HL-60 (cell line): Measurements from ENCODE around the gene MACROD2.

ENCODE experiments used
- DNase-seq, 2 experiments: peaks; one replicate each; pipeline ENCODE4 v3.0.0-alpha.2; 2010 to 2020; ENCODE audit warnings: low read depth in 1 of 2, low spot score in 1 of 2
- H3K27ac ChIP-seq: fragments of 250-450 bp; sonication (Bioruptor Pico); replicated peaks from 2 replicates; pipeline ENCODE4 v1.5.1; 2020; ENCODE audit warnings: mild to moderate bottlenecking, moderate library complexity
- H3K27me3 ChIP-seq: fragments of 250-450 bp; sonication (Bioruptor Pico); 2 replicates; pipeline ENCODE4 v1.5.1; 2021; ENCODE audit warnings: mild to moderate bottlenecking, moderate library complexity; ENCODE audit not compliant: insufficient read depth, poor library complexity, severe bottlenecking
- H3K4me3 ChIP-seq: replicated peaks from 2 replicates; pipeline ENCODE4 v1.5.1; 2011; ENCODE audit warnings: mild to moderate bottlenecking, control low read depth, low read length; ENCODE audit not compliant: insufficient read depth
- GABPA ChIP-seq: IDR thresholded peaks from 2 replicates; pipeline ENCODE4 v1.6.1; 2012; ENCODE audit warnings: low read depth
- POLR2AphosphoS5 ChIP-seq: IDR thresholded peaks from 2 replicates; pipeline ENCODE4 v1.6.1; 2012; ENCODE audit warnings: low read depth
- SPI1 ChIP-seq: IDR thresholded peaks from 2 replicates; pipeline ENCODE4 v1.6.1; 2012; ENCODE audit warnings: low read depth, mild to moderate bottlenecking, borderline replicate concordance
- TF ChIP-seq, protein P1 (sequence below): IDR thresholded peaks from 2 replicates; pipeline ENCODE4 v1.6.1; 2012; ENCODE audit warnings: low read depth; ENCODE audit not compliant: insufficient replicate concordance
- TF ChIP-seq, protein P2 (sequence below): IDR thresholded peaks from one replicate; pipeline ENCODE4 v1.5.1; 2011; ENCODE audit warnings: low read length, control low read depth, inconsistent platforms; ENCODE audit not compliant: insufficient read depth

The MACROD2 gene

DNA sequence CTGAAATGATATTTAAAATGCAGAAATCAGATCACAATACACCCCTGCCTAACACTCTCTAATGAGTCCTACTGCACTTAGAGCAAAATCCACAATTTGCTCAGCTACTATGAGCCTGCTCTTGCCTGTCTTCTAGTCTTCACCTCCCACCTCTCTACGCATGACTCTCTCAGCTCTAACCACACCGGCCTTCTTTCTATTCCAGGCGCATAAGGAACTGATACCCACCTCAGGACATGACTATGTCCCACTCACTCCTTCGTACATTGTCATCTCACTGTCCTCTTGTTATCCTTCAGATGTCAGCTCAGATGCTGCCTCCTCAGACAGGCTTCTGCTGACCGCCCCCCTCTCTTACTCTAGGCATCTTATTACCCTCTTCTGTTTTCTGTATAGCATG lies 543.1 kb downstream of the MACROD2 start:
- H3K4me3 ChIP-seq = no peak overlapping the region
- H3K27ac ChIP-seq = no peak overlapping the region
- DNase-seq = no peak
- no peaks in the 10 kb centered on the region for H3K27me3 ChIP-seq
- TF ChIP-seq POLR2AphosphoS5 (no peak), SPI1 (no peak)
- TF ChIP-seq, protein P1, sequence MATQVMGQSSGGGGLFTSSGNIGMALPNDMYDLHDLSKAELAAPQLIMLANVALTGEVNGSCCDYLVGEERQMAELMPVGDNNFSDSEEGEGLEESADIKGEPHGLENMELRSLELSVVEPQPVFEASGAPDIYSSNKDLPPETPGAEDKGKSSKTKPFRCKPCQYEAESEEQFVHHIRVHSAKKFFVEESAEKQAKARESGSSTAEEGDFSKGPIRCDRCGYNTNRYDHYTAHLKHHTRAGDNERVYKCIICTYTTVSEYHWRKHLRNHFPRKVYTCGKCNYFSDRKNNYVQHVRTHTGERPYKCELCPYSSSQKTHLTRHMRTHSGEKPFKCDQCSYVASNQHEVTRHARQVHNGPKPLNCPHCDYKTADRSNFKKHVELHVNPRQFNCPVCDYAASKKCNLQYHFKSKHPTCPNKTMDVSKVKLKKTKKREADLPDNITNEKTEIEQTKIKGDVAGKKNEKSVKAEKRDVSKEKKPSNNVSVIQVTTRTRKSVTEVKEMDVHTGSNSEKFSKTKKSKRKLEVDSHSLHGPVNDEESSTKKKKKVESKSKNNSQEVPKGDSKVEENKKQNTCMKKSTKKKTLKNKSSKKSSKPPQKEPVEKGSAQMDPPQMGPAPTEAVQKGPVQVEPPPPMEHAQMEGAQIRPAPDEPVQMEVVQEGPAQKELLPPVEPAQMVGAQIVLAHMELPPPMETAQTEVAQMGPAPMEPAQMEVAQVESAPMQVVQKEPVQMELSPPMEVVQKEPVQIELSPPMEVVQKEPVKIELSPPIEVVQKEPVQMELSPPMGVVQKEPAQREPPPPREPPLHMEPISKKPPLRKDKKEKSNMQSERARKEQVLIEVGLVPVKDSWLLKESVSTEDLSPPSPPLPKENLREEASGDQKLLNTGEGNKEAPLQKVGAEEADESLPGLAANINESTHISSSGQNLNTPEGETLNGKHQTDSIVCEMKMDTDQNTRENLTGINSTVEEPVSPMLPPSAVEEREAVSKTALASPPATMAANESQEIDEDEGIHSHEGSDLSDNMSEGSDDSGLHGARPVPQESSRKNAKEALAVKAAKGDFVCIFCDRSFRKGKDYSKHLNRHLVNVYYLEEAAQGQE = no peak
- TF ChIP-seq, protein P2, sequence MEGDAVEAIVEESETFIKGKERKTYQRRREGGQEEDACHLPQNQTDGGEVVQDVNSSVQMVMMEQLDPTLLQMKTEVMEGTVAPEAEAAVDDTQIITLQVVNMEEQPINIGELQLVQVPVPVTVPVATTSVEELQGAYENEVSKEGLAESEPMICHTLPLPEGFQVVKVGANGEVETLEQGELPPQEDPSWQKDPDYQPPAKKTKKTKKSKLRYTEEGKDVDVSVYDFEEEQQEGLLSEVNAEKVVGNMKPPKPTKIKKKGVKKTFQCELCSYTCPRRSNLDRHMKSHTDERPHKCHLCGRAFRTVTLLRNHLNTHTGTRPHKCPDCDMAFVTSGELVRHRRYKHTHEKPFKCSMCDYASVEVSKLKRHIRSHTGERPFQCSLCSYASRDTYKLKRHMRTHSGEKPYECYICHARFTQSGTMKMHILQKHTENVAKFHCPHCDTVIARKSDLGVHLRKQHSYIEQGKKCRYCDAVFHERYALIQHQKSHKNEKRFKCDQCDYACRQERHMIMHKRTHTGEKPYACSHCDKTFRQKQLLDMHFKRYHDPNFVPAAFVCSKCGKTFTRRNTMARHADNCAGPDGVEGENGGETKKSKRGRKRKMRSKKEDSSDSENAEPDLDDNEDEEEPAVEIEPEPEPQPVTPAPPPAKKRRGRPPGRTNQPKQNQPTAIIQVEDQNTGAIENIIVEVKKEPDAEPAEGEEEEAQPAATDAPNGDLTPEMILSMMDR = no peak

DNA sequence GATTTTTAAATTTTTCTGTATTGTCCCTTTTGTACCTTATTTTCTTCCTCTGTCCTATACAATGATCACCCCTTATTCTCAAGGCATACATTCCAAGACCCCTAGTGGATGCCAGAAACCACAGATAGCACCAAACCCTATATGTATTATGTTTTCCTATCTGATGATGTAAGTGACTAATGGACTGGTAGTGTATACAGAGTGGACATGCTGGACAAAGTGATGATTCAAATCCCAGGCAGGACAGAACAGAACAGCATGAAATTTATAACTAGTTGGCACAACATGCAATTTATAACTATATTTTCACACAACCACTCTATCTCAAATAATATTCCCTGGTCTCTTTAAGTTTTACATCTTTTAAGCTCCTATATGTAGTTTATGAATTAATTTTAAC lies 547.7 kb downstream of the MACROD2 start:
- no peaks in the 10 kb centered on the region for H3K27me3 ChIP-seq
- TF ChIP-seq SPI1 (no peak), GABPA (no peak), POLR2AphosphoS5 (no peak)
- TF ChIP-seq, protein P1 = no peak
- TF ChIP-seq, protein P2 = no peak
- no peak for DNase-seq
- H3K4me3 ChIP-seq = no peak overlapping the region
- H3K27ac ChIP-seq = no peak overlapping the region

DNA sequence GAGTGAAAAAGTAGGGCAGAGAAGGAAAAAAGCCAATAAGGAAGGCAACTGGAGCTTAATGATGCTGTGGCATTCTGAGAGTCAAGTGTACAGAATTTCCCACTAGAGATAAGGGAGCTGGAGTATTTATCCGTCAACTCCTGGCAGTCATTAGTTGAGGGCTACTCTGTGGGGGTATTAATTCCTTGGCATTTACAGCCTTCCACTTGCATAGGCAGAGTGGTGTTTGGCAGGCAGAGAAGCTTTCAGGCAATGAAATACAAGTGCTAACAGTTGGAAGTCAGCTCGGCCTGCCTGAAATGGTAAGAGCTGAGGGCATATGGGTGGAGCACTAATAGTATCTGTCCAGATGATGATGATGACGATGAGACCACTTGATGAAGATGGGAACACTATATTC lies 549.4 kb downstream of the MACROD2 start:
- Histone ChIP-seq H3K27ac (no peak overlapping the region), H3K4me3 (no peak overlapping the region), H3K27me3 (no peaks in the 10 kb centered on the region)
- TF ChIP-seq, protein P2 = no peak
- TF ChIP-seq POLR2AphosphoS5 (no peak), GABPA (no peak), SPI1 (no peak)
- TF ChIP-seq, protein P1 = no peak
- DNase-seq = no peak
